Measurements from ENCODE around the gene ITPK1.

The ITPK1 gene

DNA sequence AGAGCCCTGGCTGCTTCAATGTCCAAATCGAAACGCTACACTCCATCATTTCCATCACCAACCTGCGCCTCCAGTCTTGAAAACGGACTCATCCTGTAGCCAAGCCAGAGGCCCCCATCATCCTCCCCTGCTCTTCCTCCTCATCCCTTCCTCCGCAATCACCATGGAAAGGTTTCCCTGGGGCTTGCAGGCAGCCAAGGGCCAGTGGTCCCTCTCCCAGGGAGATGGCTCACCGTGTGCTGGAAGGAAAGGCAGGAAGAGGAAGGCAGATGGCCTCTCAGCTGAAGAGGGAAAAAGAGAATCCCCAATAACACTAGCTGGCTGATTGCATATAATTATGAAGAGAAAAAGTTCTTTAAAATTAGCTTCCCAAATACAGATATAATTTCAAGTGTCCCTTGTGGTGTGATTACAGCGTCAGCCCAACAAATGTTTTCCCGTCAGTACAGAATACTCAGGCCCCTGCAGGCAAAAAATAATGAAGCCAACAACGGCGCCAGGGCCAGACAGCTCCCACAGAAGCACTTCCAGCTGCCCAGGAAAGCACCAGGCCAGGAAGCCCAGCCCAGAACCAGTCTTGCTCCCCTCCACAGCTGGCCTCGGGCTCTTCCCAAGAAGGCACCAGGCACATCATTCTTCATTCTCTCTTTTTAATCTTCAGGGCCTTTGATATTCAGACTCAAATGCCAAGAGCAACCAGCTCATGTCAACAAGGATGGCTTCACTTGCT, 24.7 kb downstream of the ITPK1 start:
- no peak overlapping the region for H3K27ac ChIP-seq (ENCODE audit: low read length)
- peaks cover 10% of the 10 kb centered on the region; the same call in 1 of the 2 replicates for H3F3A ChIP-seq (ENCODE audit: insufficient read depth, low read length)
- no peak overlapping the region for H3K4me2 ChIP-seq (ENCODE audit: low read depth, low read length)
- no peak overlapping the region for H2AFZ ChIP-seq (ENCODE audit: low read length)
- H3K36me3 ChIP-seq (replicated peaks; ENCODE audit: insufficient read depth, low read length): no peaks in the 10 kb centered on the region
- no peaks in the 10 kb centered on the region for H3K9me2 ChIP-seq (replicated peaks; ENCODE audit: insufficient read depth, low read length)
- no peaks in the 10 kb centered on the region for H3K27me3 ChIP-seq (replicated peaks; ENCODE audit: insufficient read depth, low read length)
- peaks cover 11% of the 10 kb centered on the region; the same call in 1 of the 2 replicates for H3K79me2 ChIP-seq (ENCODE audit: low read length)
- H4K20me1 ChIP-seq (ENCODE audit: insufficient read depth, low read length): no peaks in the 10 kb centered on the region
- H3K9me3 ChIP-seq (replicated peaks; ENCODE audit: insufficient read depth, low read length): no peaks in the 10 kb centered on the region
- H3K4me1 ChIP-seq (ENCODE audit: low read length): peaks cover 16% of the 10 kb centered on the region
- TF ChIP-seq EZH2phosphoT487 (IDR thresholded peaks at IDR 0.05; ENCODE audit: low read length): no peak
- no peak for TF ChIP-seq EZH2 (optimal IDR thresholded peaks at IDR 0.05; ENCODE audit: low read depth, low read length)
- TF ChIP-seq, protein P1, sequence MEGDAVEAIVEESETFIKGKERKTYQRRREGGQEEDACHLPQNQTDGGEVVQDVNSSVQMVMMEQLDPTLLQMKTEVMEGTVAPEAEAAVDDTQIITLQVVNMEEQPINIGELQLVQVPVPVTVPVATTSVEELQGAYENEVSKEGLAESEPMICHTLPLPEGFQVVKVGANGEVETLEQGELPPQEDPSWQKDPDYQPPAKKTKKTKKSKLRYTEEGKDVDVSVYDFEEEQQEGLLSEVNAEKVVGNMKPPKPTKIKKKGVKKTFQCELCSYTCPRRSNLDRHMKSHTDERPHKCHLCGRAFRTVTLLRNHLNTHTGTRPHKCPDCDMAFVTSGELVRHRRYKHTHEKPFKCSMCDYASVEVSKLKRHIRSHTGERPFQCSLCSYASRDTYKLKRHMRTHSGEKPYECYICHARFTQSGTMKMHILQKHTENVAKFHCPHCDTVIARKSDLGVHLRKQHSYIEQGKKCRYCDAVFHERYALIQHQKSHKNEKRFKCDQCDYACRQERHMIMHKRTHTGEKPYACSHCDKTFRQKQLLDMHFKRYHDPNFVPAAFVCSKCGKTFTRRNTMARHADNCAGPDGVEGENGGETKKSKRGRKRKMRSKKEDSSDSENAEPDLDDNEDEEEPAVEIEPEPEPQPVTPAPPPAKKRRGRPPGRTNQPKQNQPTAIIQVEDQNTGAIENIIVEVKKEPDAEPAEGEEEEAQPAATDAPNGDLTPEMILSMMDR (IDR thresholded peaks at IDR 0.05; ENCODE audit: low read length): no peak
- DNase-seq: no peak
- no peak overlapping the region for H3K9ac ChIP-seq (ENCODE audit: low read length)
- no peak overlapping the region for H3K4me3 ChIP-seq (ENCODE audit: low read length)

DNA sequence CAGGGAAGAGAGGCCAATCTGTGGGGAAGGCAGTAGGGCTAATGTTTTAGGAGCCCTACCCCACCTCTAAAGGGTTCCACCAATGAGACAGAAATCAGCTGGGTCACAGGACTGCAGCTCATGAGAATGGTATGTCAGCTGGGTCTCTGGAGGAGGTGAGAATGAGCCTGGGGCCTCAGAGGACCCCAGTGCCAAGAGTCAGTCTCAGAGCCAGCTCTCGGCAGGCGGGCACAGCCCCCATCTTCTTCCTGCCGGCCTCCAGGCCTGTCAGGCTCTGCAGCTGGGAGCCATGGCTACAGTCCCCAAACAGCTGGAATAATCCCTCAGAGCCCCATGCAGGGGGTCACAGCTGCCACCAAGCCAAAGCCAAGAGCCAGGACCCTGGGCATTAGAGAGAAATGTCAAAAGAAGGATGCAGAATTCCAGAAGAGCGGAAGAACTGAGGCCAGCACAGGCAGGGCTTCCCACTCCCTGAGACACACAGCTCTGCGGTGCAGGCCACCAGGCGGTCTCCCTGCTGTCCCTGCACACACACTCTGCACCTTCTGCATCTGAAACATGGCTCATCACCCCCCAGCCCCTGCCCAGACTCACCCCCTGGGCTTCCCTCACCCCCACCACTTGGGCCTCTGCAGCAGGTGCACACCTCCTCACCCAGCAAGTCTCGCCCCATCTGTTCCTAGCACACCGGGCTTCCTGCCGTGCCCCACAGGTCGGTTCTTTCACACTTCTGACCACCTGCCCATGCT, 26.0 kb downstream of the ITPK1 start:
- H3K4me2 ChIP-seq (ENCODE audit: low read depth, low read length): no peak overlapping the region
- no peak overlapping the region for H3K27ac ChIP-seq (ENCODE audit: low read length)

DNA sequence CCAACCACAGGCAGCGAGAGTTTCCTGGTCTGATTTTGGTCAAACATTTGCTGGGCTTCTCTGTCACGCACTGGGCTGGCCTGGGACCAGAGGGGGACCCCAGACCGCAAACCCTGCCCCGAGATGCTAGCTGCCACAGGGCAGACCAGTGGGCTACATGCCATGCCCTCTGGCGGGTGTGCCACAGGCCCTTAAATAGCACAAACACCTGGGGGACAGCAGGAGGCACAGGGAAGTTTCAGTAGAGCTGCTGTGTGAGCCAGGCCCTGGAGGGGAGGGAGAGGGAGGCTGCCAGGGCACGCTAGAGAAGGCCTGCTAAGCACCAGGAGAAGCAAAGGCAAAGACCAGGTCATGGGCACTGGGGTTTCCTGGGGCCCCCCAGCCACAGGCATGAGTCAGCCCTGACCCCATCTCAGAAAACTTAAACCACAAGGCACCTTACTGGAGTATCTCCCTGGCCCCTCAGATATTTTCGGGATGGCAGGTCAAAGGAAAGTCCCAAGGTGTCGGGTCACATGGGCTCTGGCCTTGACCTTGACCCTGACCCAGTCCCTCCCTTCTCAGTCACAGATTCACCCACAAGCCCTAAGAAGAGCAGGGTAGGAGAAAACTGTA, 29.2 kb downstream of the ITPK1 start:
- Histone ChIP-seq H3K27ac (ENCODE audit: low read length) (peak overlapping the region; percentile 81), H3K9ac (ENCODE audit: low read length) (peak overlapping the region; percentile 27; the same call in 1 of the 2 replicates), H2AFZ (ENCODE audit: low read length) (0 out of 2 replicates have a peak overlapping the region, but pooled peaks have one; percentile 11), H3K36me3 (replicated peaks; ENCODE audit: insufficient read depth, low read length) (no peaks in the 10 kb centered on the region), H3K79me2 (ENCODE audit: low read length) (peaks cover 22% of the 10 kb centered on the region; the same call in 1 of the 2 replicates), H3K4me1 (ENCODE audit: low read length) (peaks cover 22% of the 10 kb centered on the region), H3K9me2 (replicated peaks; ENCODE audit: insufficient read depth, low read length) (no peaks in the 10 kb centered on the region), H4K20me1 (ENCODE audit: insufficient read depth, low read length) (no peaks in the 10 kb centered on the region), H3K27me3 (replicated peaks; ENCODE audit: insufficient read depth, low read length) (no peaks in the 10 kb centered on the region), H3K4me2 (ENCODE audit: low read depth, low read length) (peak overlapping the region; percentile 46), H3K9me3 (replicated peaks; ENCODE audit: insufficient read depth, low read length) (no peaks in the 10 kb centered on the region), H3F3A (ENCODE audit: insufficient read depth, low read length) (peaks cover 11% of the 10 kb centered on the region; the same call in 1 of the 2 replicates), H3K4me3 (ENCODE audit: low read length) (peak overlapping the region; percentile 20; the same call in 1 of the 2 replicates)
- DNase-seq: peak; percentile 59
- TF ChIP-seq, protein P1 (IDR thresholded peaks at IDR 0.05; ENCODE audit: low read length): no peak
- TF ChIP-seq EZH2 (optimal IDR thresholded peaks at IDR 0.05; ENCODE audit: low read depth, low read length): no peak
- TF ChIP-seq EZH2phosphoT487 (IDR thresholded peaks at IDR 0.05; ENCODE audit: low read length): no peak

More for the DNA sequence above, 26.0 kb downstream of the ITPK1 start:
- Histone ChIP-seq H3K4me1 (ENCODE audit: low read length) (peaks cover 22% of the 10 kb centered on the region), H3K36me3 (replicated peaks; ENCODE audit: insufficient read depth, low read length) (no peaks in the 10 kb centered on the region), H3K9me2 (replicated peaks; ENCODE audit: insufficient read depth, low read length) (no peaks in the 10 kb centered on the region), H3K27me3 (replicated peaks; ENCODE audit: insufficient read depth, low read length) (no peaks in the 10 kb centered on the region), H4K20me1 (ENCODE audit: insufficient read depth, low read length) (no peaks in the 10 kb centered on the region), H3K79me2 (ENCODE audit: low read length) (peaks cover 17% of the 10 kb centered on the region; the same call in 1 of the 2 replicates), H3K9ac (ENCODE audit: low read length) (no peak overlapping the region), H2AFZ (ENCODE audit: low read length) (no peak overlapping the region), H3K4me3 (ENCODE audit: low read length) (no peak overlapping the region), H3F3A (ENCODE audit: insufficient read depth, low read length) (peaks cover 11% of the 10 kb centered on the region; the same call in 1 of the 2 replicates), H3K9me3 (replicated peaks; ENCODE audit: insufficient read depth, low read length) (no peaks in the 10 kb centered on the region)
- TF ChIP-seq EZH2 (optimal IDR thresholded peaks at IDR 0.05; ENCODE audit: low read depth, low read length) (no peak), EZH2phosphoT487 (IDR thresholded peaks at IDR 0.05; ENCODE audit: low read length) (no peak)
- TF ChIP-seq, protein P1 (IDR thresholded peaks at IDR 0.05; ENCODE audit: low read length): no peak
- DNase-seq: no peak
